Suprapubic skin (tissue), 3 donors: Measurements from ENCODE around the gene CCDC150.

ENCODE experiments used
- POLR2AphosphoS5 ChIP-seq, 3 donors: sonication (generic); formaldehyde crosslinking; IDR thresholded peaks; one replicate each; pipeline ENCODE4 v1.6.1; 2017; ENCODE audit warnings: antibody characterized with exemption in 3 of 3
- TF ChIP-seq, protein P1 (sequence below), 2 donors: fragments of 200-600 bp in 1 of 2; fragments of 450-650 bp in 1 of 2; sonication (generic) in 1 of 2; IDR thresholded peaks; one replicate each; pipeline ENCODE4 v1.5.1; 2016 to 2019; ENCODE audit warnings: antibody characterized with exemption in 2 of 2, mild to moderate bottlenecking in 1 of 2, moderate library complexity in 1 of 2

DNA sequence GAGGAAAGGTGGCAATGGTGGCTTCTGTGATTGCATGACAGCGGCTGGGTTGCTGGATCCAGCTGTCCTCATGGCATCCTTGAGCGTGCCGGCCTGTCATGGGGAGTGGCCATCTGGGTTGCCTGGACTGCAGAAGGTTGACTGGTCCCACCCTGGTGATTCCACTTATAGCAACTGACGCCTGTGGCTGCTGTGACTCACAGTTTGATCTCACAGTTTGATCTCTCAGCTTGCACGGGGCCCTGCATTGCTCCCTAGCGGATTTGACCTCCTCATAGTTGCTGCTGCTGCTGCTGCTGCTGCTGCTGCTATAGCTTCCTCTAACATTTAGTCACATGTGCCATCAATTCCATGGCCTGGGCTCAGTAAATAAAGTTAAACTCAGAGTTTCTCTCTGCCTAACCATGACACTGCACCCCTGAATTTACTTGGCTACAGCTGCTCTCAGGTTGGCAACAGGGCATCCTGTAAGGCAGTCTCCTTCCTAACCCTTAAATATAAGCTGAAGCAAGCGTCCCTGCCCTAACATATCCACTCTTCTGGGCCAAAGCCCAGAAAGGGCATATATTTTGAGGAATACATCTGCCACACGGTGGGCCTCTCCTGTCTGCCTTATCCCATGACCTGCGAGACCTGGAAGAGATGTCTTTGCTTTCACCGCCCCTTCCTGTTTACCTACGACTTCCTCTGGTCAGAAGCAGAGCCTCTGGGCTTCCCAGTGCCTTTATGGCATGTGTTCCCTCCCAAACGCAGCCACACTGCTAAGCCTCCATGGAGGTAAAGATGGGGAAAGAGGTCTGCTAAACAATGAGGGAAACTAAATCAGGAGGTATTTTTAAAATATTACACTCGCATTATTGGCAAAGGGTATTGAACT lies 37.8 kb upstream of the CCDC150 start:
- TF ChIP-seq, protein P1, sequence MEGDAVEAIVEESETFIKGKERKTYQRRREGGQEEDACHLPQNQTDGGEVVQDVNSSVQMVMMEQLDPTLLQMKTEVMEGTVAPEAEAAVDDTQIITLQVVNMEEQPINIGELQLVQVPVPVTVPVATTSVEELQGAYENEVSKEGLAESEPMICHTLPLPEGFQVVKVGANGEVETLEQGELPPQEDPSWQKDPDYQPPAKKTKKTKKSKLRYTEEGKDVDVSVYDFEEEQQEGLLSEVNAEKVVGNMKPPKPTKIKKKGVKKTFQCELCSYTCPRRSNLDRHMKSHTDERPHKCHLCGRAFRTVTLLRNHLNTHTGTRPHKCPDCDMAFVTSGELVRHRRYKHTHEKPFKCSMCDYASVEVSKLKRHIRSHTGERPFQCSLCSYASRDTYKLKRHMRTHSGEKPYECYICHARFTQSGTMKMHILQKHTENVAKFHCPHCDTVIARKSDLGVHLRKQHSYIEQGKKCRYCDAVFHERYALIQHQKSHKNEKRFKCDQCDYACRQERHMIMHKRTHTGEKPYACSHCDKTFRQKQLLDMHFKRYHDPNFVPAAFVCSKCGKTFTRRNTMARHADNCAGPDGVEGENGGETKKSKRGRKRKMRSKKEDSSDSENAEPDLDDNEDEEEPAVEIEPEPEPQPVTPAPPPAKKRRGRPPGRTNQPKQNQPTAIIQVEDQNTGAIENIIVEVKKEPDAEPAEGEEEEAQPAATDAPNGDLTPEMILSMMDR (IDR thresholded peaks at IDR 0.05) = no peak
- TF ChIP-seq POLR2AphosphoS5 (IDR thresholded peaks at IDR 0.05) = no peak
